ENCODE results near the gene BID. TPM values are rescaled to one million over a fixed set of nuclear protein-coding genes. Genes with fewer than 3 reads are reported as not detected.

The BID gene
- total RNA-seq, 1 experiment from 2014 or later = 44.4 TPM

GRCh38 chr22:17751596-17751995 lies 22.7 kb downstream of the BID start:
- Histone ChIP-seq H3K9me2 (ENCODE audit: insufficient read depth) (no peaks in the 10 kb centered on the region), H3K36me3 (ENCODE audit: low read depth) (no peaks in the 10 kb centered on the region), H3K4me1 (replicated peaks; ENCODE audit: insufficient read depth) (peaks cover 12% of the 10 kb centered on the region; the same call in 1 of the 2 replicates), H3K27ac (no peak overlapping the region), H3K9me3 (ENCODE audit: insufficient read depth, low read depth) (no peaks in the 10 kb centered on the region), H3F3A (ENCODE audit: insufficient read depth, low read depth) (no peaks in the 10 kb centered on the region), H4K20me1 (ENCODE audit: insufficient read depth) (no peaks in the 10 kb centered on the region), H3K4me3 (no peak overlapping the region), H3K27me3 (ENCODE audit: insufficient read depth, low read depth) (no peaks in the 10 kb centered on the region), H3K4me2 (no peak overlapping the region), H3K79me2 (ENCODE audit: low read depth) (no peaks in the 10 kb centered on the region), H2AFZ (no peak overlapping the region)
- ChIA-PET CTCF (no interaction called here), POLR2A (ENCODE audit: unreplicated experiment) (no interaction called here)
- no peak for DNase-seq
- no peak for TF ChIP-seq CTCF (conservative IDR thresholded peaks at IDR 0.05)
- no peak for TF ChIP-seq EZH2 (IDR thresholded peaks at IDR 0.05; ENCODE audit: low read depth)
- intact Hi-C loops (cut with micrococcal nuclease; ENCODE audit: unreplicated experiment) = no loop called here
- BruUV-seq (replicated peaks) = no TSS peak

GRCh38 chr22:17749605-17750395 lies 24.5 kb downstream of the BID start:
- BruUV-seq (replicated peaks) = no TSS peak

GRCh38 chr22:17748555-17749353 lies 25.5 kb downstream of the BID start:
- Histone ChIP-seq H3K9me3 (ENCODE audit: insufficient read depth, low read depth) (no peaks in the 10 kb centered on the region), H4K20me1 (ENCODE audit: insufficient read depth) (no peaks in the 10 kb centered on the region), H3K4me3 (no peak overlapping the region), H3K9me2 (ENCODE audit: insufficient read depth) (no peaks in the 10 kb centered on the region), H3K27me3 (ENCODE audit: insufficient read depth, low read depth) (no peaks in the 10 kb centered on the region), H3K27ac (no peak overlapping the region), H3K4me2 (no peak overlapping the region), H3K79me2 (ENCODE audit: low read depth) (no peaks in the 10 kb centered on the region), H2AFZ (no peak overlapping the region), H3K4me1 (replicated peaks; ENCODE audit: insufficient read depth) (peaks cover 7% of the 10 kb centered on the region; the same call in 1 of the 2 replicates), H3F3A (ENCODE audit: insufficient read depth, low read depth) (no peaks in the 10 kb centered on the region), H3K36me3 (ENCODE audit: low read depth) (no peaks in the 10 kb centered on the region)
- no peak for DNase-seq
- intact Hi-C loops (cut with micrococcal nuclease; ENCODE audit: unreplicated experiment) = no loop called here
- POLR2A ChIA-PET (ENCODE audit: unreplicated experiment) = no interaction called here
- TF ChIP-seq CTCF (conservative IDR thresholded peaks at IDR 0.05) = no peak
- TF ChIP-seq EZH2 (IDR thresholded peaks at IDR 0.05; ENCODE audit: low read depth) = no peak
- BruUV-seq (replicated peaks) = no TSS peak
- CTCF ChIA-PET = no interaction called here

More at GRCh38 chr22:17749605-17750395, 24.5 kb downstream of the BID start:
- Histone ChIP-seq H2AFZ (no peak overlapping the region), H3K4me1 (replicated peaks; ENCODE audit: insufficient read depth) (peaks cover 12% of the 10 kb centered on the region; the same call in 1 of the 2 replicates), H3K4me2 (no peak overlapping the region), H3K9me3 (ENCODE audit: insufficient read depth, low read depth) (no peaks in the 10 kb centered on the region), H3K27ac (no peak overlapping the region), H4K20me1 (ENCODE audit: insufficient read depth) (no peaks in the 10 kb centered on the region), H3K9me2 (ENCODE audit: insufficient read depth) (no peaks in the 10 kb centered on the region), H3K4me3 (no peak overlapping the region), H3K27me3 (ENCODE audit: insufficient read depth, low read depth) (no peaks in the 10 kb centered on the region), H3K79me2 (ENCODE audit: low read depth) (no peaks in the 10 kb centered on the region), H3F3A (ENCODE audit: insufficient read depth, low read depth) (no peaks in the 10 kb centered on the region), H3K36me3 (ENCODE audit: low read depth) (no peaks in the 10 kb centered on the region)
- ChIA-PET CTCF (no interaction called here), POLR2A (ENCODE audit: unreplicated experiment) (no interaction called here)
- no peak for DNase-seq
- no peak for TF ChIP-seq EZH2 (IDR thresholded peaks at IDR 0.05; ENCODE audit: low read depth)
- TF ChIP-seq CTCF (conservative IDR thresholded peaks at IDR 0.05) = no peak
- intact Hi-C loops (cut with micrococcal nuclease; ENCODE audit: unreplicated experiment) = no loop called here

Data from PC-9 (cell line).